Dedifferentiated amniotic fluid mesenchymal stem cell (primary cell): ENCODE results near the gene SDK2.
A peak's percentile ranks its signal among the peaks of the same experiment; 100 is the strongest.

Source experiments
- DNase-seq: peaks from one replicate; pipeline ENCODE4 v3.0.0-alpha.2; 2016; ENCODE audit errors: extremely low spot score

Gene SDK2

GRCh38 chr17:73393381-73393780 is 250.9 kb downstream of the SDK2 start:
- DNase-seq = no peak

- DNase-seq = no peak
Observed at GRCh38 chr17:73391331-73392265, 252.6 kb downstream of the SDK2 start.

GRCh38 chr17:73390851-73391250 is 253.4 kb downstream of the SDK2 start:
- no peak for DNase-seq

GRCh38 chr17:73390221-73390620 is 254.0 kb downstream of the SDK2 start:
- no peak for DNase-seq

- no peak for DNase-seq
Observed at GRCh38 chr17:73389411-73389810, 254.8 kb downstream of the SDK2 start.

- no peak for DNase-seq
Observed at GRCh38 chr17:73388578-73388905, 255.7 kb downstream of the SDK2 start.

GRCh38 chr17:73387746-73388577 is 256.3 kb downstream of the SDK2 start:
- DNase-seq = no peak

GRCh38 chr17:73386561-73386960 is 257.7 kb downstream of the SDK2 start:
- no peak for DNase-seq

GRCh38 chr17:73384926-73385325 is 259.3 kb downstream of the SDK2 start:
- no peak for DNase-seq

GRCh38 chr17:73380439-73381106 is 263.7 kb downstream of the SDK2 start:
- no peak for DNase-seq

GRCh38 chr17:73379826-73380225 is 264.4 kb downstream of the SDK2 start:
- DNase-seq = no peak

- DNase-seq = no peak
Observed at GRCh38 chr17:73378974-73379470, 265.2 kb downstream of the SDK2 start.

GRCh38 chr17:73376636-73377035 is 267.6 kb downstream of the SDK2 start:
- DNase-seq = no peak

- DNase-seq = no peak
Observed at GRCh38 chr17:73376152-73376551, 268.1 kb downstream of the SDK2 start.

GRCh38 chr17:73371836-73372235 is 272.4 kb downstream of the SDK2 start:
- DNase-seq = no peak

GRCh38 chr17:73371285-73371684 is 273.0 kb downstream of the SDK2 start:
- peak; percentile 23 for DNase-seq

GRCh38 chr17:73369817-73370490 is 274.3 kb downstream of the SDK2 start:
- peak; percentile 73 for DNase-seq

- DNase-seq = no peak
Observed at GRCh38 chr17:73369111-73369521, 275.1 kb downstream of the SDK2 start.

GRCh38 chr17:73368085-73368631 is 276.1 kb downstream of the SDK2 start:
- DNase-seq = no peak

- no peak for DNase-seq
Observed at GRCh38 chr17:73365906-73366623, 278.2 kb downstream of the SDK2 start.
